K562 (cell line): ENCODE results near the gene ACTRT3. TPM values are rescaled to one million over a fixed set of nuclear protein-coding genes. Genes with fewer than 3 reads are reported as not detected.

Experiments used
- CCNT2 ChIP-seq: IDR thresholded peaks from 2 replicates; pipeline ENCODE4 v1.6.1; 2011; ENCODE audit warnings: borderline replicate concordance, low read depth, mild to moderate bottlenecking, moderate library complexity, mixed read lengths, low read length; ENCODE audit not compliant: insufficient read length; ENCODE audit errors: extremely low read depth
- DNMT1 ChIP-seq: fragments of 450-650 bp; IDR thresholded peaks from 2 replicates; pipeline ENCODE4 v1.6.1; 2016; ENCODE audit warnings: antibody characterized with exemption, mild to moderate bottlenecking
- EP300 ChIP-seq: IDR thresholded peaks from 2 replicates; pipeline ENCODE4 v1.6.1; 2012; ENCODE audit warnings: low read length, improper control_type of control experiment
- FOXK2 ChIP-seq, 2 experiments: fragments of 450-650 bp; IDR thresholded peaks in 1 of 2; conservative IDR thresholded peaks in 1 of 2; 2 replicates each; pipeline ENCODE4 v1.6.1; 2016; ENCODE audit warnings: low read depth in 2 of 2, mild to moderate bottlenecking in 1 of 2
- SMARCA4 ChIP-seq: fragments of 450-650 bp; IDR thresholded peaks from 2 replicates; pipeline ENCODE4 v1.6.1; 2016
- ZBTB2 ChIP-seq: fragments of 450-650 bp; IDR thresholded peaks from 2 replicates; pipeline ENCODE4 v1.6.1; 2016; ENCODE audit warnings: antibody characterized with exemption
- ZFP30 ChIP-seq: fragments of 250-450 bp; sonication (Bioruptor Pico); IDR thresholded peaks from 2 replicates; pipeline ENCODE4 v1.8.0; 2022; ENCODE audit warnings: moderate library complexity, mild to moderate bottlenecking, inconsistent platforms, borderline replicate concordance
- ZNF512 ChIP-seq: IDR thresholded peaks from 2 replicates; pipeline ENCODE4 v1.6.1; 2016; ENCODE audit warnings: missing genetic modification characterization, missing compliant biosample characterization
- ZNF609 ChIP-seq: sonication (generic); formaldehyde crosslinking; IDR thresholded peaks from 2 replicates; pipeline ENCODE4 v1.8.1; 2023; ENCODE audit warnings: missing genetic modification reagents, mild to moderate bottlenecking, borderline replicate concordance
- polyA plus RNA-seq, 8 experiments: library from polyadenylated mRNA; depleted of rRNA in 4 of 8; stranded (reverse) in 5 of 8; unstranded in 3 of 8; fragments of >200 nt; fragmentation: Nextera tagmentation in 2 of 8; fragmentation: Illumina TruSeq in 1 of 8; extraction: Ambion mirVana in 2 of 8; extraction: Trizol in 1 of 8; gene quantifications; 2 replicates each; pipeline versions ENCODE4 v1.2.1 to v1.2.3, GENCODE V29; 2011 to 2014; ENCODE audit warnings: inconsistent platforms in 1 of 8, missing spikeins in 1 of 8
- total RNA-seq, 7 experiments: library from RNA; depleted of rRNA in 6 of 7; stranded (reverse); fragments of >200 nt in 6 of 7; fragmentation: Illumina TruSeq in 2 of 7; extraction: Trizol in 2 of 7; gene quantifications; 2 replicates each; pipeline versions ENCODE4 v1.2.1 to v1.2.3, GENCODE V29; 2011 to 2021; ENCODE audit warnings: low replicate concordance in 1 of 7
- TF ChIP-seq, protein P1 (sequence below): fragments of 250-450 bp; sonication (Bioruptor Pico); IDR thresholded peaks from 2 replicates; pipeline ENCODE4 v1.4.0; 2020

Gene ACTRT3
- total and polyA plus RNA-seq, 9 of the 15 experiments (the other 6 are each of a cell fraction or from before 2014, with no cell fraction given) = 0.06 to 0.11 (median 0.07) TPM; not detected in 5

GRCh38 chr3:169771497-169772304, 2.3 kb upstream of the ACTRT3 start (continued):
- TF ChIP-seq, protein P1, sequence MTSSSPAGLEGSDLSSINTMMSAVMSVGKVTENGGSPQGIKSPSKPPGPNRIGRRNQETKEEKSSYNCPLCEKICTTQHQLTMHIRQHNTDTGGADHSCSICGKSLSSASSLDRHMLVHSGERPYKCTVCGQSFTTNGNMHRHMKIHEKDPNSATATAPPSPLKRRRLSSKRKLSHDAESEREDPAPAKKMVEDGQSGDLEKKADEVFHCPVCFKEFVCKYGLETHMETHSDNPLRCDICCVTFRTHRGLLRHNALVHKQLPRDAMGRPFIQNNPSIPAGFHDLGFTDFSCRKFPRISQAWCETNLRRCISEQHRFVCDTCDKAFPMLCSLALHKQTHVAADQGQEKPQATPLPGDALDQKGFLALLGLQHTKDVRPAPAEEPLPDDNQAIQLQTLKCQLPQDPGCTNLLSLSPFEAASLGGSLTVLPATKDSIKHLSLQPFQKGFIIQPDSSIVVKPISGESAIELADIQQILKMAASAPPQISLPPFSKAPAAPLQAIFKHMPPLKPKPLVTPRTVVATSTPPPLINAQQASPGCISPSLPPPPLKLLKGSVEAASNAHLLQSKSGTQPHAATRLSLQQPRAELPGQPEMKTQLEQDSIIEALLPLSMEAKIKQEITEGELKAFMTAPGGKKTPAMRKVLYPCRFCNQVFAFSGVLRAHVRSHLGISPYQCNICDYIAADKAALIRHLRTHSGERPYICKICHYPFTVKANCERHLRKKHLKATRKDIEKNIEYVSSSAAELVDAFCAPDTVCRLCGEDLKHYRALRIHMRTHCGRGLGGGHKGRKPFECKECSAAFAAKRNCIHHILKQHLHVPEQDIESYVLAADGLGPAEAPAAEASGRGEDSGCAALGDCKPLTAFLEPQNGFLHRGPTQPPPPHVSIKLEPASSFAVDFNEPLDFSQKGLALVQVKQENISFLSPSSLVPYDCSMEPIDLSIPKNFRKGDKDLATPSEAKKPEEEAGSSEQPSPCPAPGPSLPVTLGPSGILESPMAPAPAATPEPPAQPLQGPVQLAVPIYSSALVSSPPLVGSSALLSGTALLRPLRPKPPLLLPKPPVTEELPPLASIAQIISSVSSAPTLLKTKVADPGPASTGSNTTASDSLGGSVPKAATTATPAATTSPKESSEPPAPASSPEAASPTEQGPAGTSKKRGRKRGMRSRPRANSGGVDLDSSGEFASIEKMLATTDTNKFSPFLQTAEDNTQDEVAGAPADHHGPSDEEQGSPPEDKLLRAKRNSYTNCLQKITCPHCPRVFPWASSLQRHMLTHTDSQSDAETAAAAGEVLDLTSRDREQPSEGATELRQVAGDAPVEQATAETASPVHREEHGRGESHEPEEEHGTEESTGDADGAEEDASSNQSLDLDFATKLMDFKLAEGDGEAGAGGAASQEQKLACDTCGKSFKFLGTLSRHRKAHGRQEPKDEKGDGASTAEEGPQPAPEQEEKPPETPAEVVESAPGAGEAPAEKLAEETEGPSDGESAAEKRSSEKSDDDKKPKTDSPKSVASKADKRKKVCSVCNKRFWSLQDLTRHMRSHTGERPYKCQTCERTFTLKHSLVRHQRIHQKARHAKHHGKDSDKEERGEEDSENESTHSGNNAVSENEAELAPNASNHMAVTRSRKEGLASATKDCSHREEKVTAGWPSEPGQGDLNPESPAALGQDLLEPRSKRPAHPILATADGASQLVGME (CRISPR knock-in tag) = no peak
- no peak for TF ChIP-seq ZNF609 (CRISPR knock-in tag)
- 0 out of 2 replicates have a peak, but pooled peaks have one; percentile 9 for TF ChIP-seq SMARCA4
- no peak for TF ChIP-seq FOXK2 (conservative IDR thresholded peaks at IDR 0.05 in 1 of 2, IDR thresholded peaks at IDR 0.05 in 1 of 2; ENCODE audit: low read depth in 2 of 2)
- TF ChIP-seq ZNF512 (tag) = no peak
- TF ChIP-seq ZFP30 (CRISPR knock-in tag) = no peak
- no peak for TF ChIP-seq CCNT2
- no peak for TF ChIP-seq DNMT1
- TF ChIP-seq ZBTB2 = no peak
- TF ChIP-seq EP300 = peak; percentile 66; the same call in 1 of the 2 replicates
